Psoas muscle (tissue), 8 donors: Measurements from ENCODE around the gene ATP23. TPM values are rescaled to one million over a fixed set of nuclear protein-coding genes. Genes with fewer than 3 reads are reported as not detected.

Experiments used
- ATAC-seq, 4 donors: fragments of 200-7000 bp; cut with Tn5 transposase; one replicate each; pipeline ENCODE4 v1.9.1; 2020; ENCODE audit warnings: moderate library complexity in 3 of 4, mild to moderate bottlenecking in 2 of 4
- DNase-seq, 2 donors: peaks; one replicate each; pipeline ENCODE4 v3.0.0-alpha.2; 2020
- H3K27ac ChIP-seq: fragments of 200-600 bp; one replicate; pipeline ENCODE4 v1.8.0; 2022
- H3K27me3 ChIP-seq, 3 donors: fragments of 200-600 bp in 1 of 3; one replicate each; pipeline versions ENCODE4 v1.6.1 to v1.8.0; 2013 to 2022; ENCODE audit warnings: low read length in 2 of 3, mild to moderate bottlenecking in 2 of 3, moderate library complexity in 1 of 3; ENCODE audit not compliant: insufficient read depth in 3 of 3
- H3K36me3 ChIP-seq, 2 donors: fragments of 200-600 bp in 1 of 2; one replicate each; pipeline versions ENCODE4 v1.6.1 to v1.8.0; 2013 to 2022; ENCODE audit warnings: low read depth in 1 of 2, mild to moderate bottlenecking in 1 of 2, moderate library complexity in 1 of 2; ENCODE audit not compliant: insufficient read depth in 1 of 2
- H3K4me1 ChIP-seq: fragments of 200-600 bp; one replicate; pipeline ENCODE4 v1.8.0; 2022
- H3K4me3 ChIP-seq: fragments of 200-600 bp; one replicate; pipeline ENCODE4 v1.8.0; 2022; ENCODE audit warnings: mild to moderate bottlenecking
- H3K9me3 ChIP-seq: fragments of 200-600 bp; one replicate; pipeline ENCODE4 v1.8.0; 2022
- WGBS, 3 donors: extraction: QIAGEN DNeasy Blood & Tissue Kit; methylation state at CpG; one replicate each; pipeline versions ENCODE4 v1.1.6 to v1.1.7; 2013; 5-methylcytosine and 5-hydroxymethylcytosine counted together
- intact Hi-C, 2 donors: fragments of 100-400 bp; cut with DNase I; formaldehyde crosslinking; loops; one replicate each; pipeline versions ENCODE4 v1.11.0 to v1.14.2; 2022
- polyA plus RNA-seq, 3 donors: library from polyadenylated mRNA; stranded (reverse); fragments of 200-250 nt; gene quantifications; one replicate each; pipeline ENCODE4 v1.2.3, GENCODE V29; 2013
- total RNA-seq, 4 donors: library from RNA; stranded (reverse); fragmentation: NEBNext Ultra II Directional in 2 of 4; extraction: Animal tissue kit (Norgen Biotek cat#: 25700) in 2 of 4; gene quantifications; one replicate each; pipeline versions ENCODE4 v1.2.1 to v1.2.4, GENCODE V29; 2021 to 2023
- TF ChIP-seq, protein P1 (sequence below): fragments of 200-600 bp; IDR thresholded peaks from one replicate; pipeline ENCODE4 v1.8.0; 2022; ENCODE audit warnings: antibody characterized with exemption
- donor health status: healthy with polysubstance abuse.
- donor health status: DM: no; HTN: no; CAD: no; lungs with moderate emphysema.
- donor health status: Bipolar disorder and iron deficiency.
- donor health status: healthy.
- donor health status: DM: yes; HTN: yes; CAD: no.
- donor health status: DM: no; HTN: no; CAD: no.
- donor health status: DM: no; HTN: no; CAD: no.
- donor health status: DM: yes; HTN: yes; CAD: no.

ATP23 gene
- total and polyA plus RNA-seq, 7 donors: 6.3 to 28.8 (median 8.7) TPM

DNA sequence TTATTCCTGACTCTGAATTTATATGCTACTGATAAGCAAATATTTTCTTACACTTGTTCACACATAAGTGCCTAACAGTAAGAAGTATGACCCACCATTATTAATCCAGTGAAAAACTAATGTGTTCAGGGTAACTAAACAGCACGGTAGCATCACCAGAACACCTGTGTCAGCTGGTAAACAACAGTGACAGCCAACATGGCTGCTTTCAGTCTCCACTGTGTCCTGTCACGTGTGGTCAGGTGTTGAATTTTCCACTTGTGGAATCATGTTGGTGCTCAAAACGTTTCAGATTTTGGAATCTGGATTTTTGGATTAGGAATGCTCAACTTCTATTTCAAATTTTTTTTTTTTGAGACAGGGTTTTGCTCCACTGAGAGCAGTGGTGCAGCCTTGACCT lies 14.3 kb upstream of the ATP23 start:
- ATAC-seq: no peak
- WGBS, 3 donors: 47 to 55% (median 47%) methylated on average over 3 of the region's 3 CpGs
- intact Hi-C loops: no loop called here

DNA sequence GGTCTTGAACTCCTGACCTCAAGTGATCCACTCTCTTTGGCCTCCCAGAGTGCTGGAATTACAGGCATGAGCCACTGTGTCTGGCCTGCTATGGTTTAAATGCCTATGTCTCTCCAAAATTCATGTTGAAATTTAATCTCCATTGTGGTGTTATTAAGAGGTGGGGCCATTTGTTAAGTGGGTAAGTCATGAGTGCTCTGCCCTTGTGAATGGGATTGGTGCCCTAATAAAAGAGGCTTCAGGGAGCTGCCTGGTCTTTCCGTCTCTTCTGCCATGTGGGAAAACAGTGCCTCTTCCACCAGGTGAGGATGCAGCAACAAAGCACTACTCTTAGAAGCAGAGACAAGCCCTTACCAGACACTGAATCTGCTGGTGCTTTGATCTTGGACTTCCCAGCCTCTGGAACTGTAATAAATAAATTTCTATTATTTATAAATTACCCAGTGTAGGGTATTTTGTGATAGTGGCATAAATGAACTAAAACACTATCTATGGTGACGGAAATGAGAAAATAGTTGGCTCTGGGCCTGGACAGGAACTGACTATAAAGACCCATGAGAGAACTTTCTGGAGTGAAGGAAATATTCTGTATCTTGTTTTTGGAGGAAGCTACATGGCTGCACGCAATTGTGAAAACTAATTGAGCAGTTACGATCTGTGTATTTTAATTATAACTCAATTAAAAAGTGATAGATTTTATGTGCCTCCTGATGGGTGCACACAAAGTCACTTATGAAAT lies 12.1 kb upstream of the ATP23 start:
- peaks cover 0 to 7% of the 10 kb centered on the region in 2 donors for H3K36me3 ChIP-seq
- no peaks in the 10 kb centered on the region for H3K4me1 ChIP-seq
- TF ChIP-seq, protein P1, sequence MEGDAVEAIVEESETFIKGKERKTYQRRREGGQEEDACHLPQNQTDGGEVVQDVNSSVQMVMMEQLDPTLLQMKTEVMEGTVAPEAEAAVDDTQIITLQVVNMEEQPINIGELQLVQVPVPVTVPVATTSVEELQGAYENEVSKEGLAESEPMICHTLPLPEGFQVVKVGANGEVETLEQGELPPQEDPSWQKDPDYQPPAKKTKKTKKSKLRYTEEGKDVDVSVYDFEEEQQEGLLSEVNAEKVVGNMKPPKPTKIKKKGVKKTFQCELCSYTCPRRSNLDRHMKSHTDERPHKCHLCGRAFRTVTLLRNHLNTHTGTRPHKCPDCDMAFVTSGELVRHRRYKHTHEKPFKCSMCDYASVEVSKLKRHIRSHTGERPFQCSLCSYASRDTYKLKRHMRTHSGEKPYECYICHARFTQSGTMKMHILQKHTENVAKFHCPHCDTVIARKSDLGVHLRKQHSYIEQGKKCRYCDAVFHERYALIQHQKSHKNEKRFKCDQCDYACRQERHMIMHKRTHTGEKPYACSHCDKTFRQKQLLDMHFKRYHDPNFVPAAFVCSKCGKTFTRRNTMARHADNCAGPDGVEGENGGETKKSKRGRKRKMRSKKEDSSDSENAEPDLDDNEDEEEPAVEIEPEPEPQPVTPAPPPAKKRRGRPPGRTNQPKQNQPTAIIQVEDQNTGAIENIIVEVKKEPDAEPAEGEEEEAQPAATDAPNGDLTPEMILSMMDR: no peak
- intact Hi-C loops: no loop called here
- ATAC-seq (no peak), DNase-seq (no peak)
- WGBS, 3 donors: 64 to 72% (median 65%) methylated on average over 4 of the region's 4 CpGs
- H3K27ac ChIP-seq: no peak overlapping the region
- H3K4me3 ChIP-seq: no peak overlapping the region
- no peaks in the 10 kb centered on the region for H3K9me3 ChIP-seq
- H3K27me3 ChIP-seq: no peaks in the 10 kb centered on the region

More for the DNA sequence above, 14.3 kb upstream of the ATP23 start:
- Histone ChIP-seq H3K27me3 (no peaks in the 10 kb centered on the region), H3K4me1 (no peaks in the 10 kb centered on the region), H3K9me3 (no peaks in the 10 kb centered on the region), H3K27ac (no peak overlapping the region), H3K36me3 (peaks cover 0 to 2% of the 10 kb centered on the region in 2 donors), H3K4me3 (no peak overlapping the region)
- TF ChIP-seq, protein P1: no peak
- no peak for DNase-seq

DNA sequence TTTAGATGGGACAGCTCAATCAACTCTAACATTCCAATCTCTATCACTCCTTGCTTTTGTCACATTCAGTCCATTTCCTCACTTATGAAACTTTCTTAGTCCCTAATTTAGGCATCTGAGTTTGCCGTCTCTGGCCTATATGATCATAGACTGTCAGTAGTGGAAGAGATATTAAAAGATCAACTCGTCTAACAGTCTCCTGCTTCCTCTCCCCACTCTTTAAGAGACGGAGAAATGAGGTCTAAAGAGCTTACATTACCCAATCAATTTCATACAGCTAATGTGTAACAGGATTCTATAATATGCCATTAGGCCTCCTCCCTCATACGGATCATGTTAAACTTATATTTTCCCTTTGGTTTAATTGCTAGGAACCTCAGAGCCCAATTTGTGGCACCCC lies 6.5 kb upstream of the ATP23 start:
- Histone ChIP-seq H3K27ac (no peak overlapping the region), H3K9me3 (no peaks in the 10 kb centered on the region), H3K4me1 (peaks cover 11% of the 10 kb centered on the region), H3K4me3 (peak overlapping the region; percentile 88), H3K27me3 (no peaks in the 10 kb centered on the region), H3K36me3 (peaks cover 0 to 7% of the 10 kb centered on the region in 2 donors)
- WGBS, 3 donors: 70 to 82% (median 75%) methylated on average over 4 of the region's 4 CpGs
- TF ChIP-seq, protein P1: no peak
- DNase-seq (no peak), ATAC-seq (no peak)
- intact Hi-C loops: no loop called here

DNA sequence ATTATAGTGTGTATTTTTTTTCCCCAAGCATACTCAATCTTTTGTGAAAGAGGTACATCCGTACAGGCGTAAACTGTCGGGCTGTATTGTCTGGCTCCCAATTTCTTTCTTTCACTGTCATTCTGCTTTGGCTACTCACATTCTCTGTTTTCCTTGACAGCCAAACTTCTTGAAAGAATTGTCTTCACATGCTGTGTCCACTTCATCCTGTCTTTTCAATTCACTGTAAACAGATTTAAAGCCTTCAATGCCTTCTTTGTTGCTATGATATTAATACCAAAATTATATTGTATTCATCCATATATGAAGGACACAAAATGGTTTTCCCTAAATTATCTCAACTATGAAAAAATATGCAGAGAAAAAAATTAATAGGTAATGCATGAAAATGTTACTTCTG lies 6.0 kb upstream of the ATP23 start:
- Histone ChIP-seq H3K4me3 (peak overlapping the region; percentile 88), H3K36me3 (peaks cover 0 to 7% of the 10 kb centered on the region in 2 donors), H3K27ac (peak overlapping the region; percentile 90), H3K4me1 (peaks cover 12% of the 10 kb centered on the region), H3K9me3 (no peaks in the 10 kb centered on the region), H3K27me3 (no peaks in the 10 kb centered on the region)
- DNase-seq (no peak), ATAC-seq (no peak)
- intact Hi-C loops: no loop called here
- 84 to 95% (median 90%) methylated on average over 3 of the region's 3 CpGs for WGBS, 3 donors
- TF ChIP-seq, protein P1: no peak
